BE2C (cell line): ENCODE results near the gene PCDH15.

Experiments used
- DNase-seq: peaks from one replicate; pipeline ENCODE4 v3.0.0-alpha.2; 2020
- H3K27me3 ChIP-seq: fragments of 250-450 bp; sonication (Bioruptor Pico); 2 replicates; pipeline ENCODE4 v1.5.1; 2020; ENCODE audit warnings: mild to moderate bottlenecking
- H3K36me3 ChIP-seq: fragments of 250-450 bp; sonication (Bioruptor Pico); 2 replicates; pipeline ENCODE4 v1.5.1; 2020; ENCODE audit warnings: mild to moderate bottlenecking
- H3K4me1 ChIP-seq: fragments of 250-450 bp; sonication (Bioruptor Pico); 2 replicates; pipeline ENCODE4 v1.5.1; 2020
- H3K4me3 ChIP-seq: 2 replicates; pipeline ENCODE4 v1.5.1; 2011; ENCODE audit warnings: low read depth, low read length
- H3K9me3 ChIP-seq: fragments of 250-450 bp; sonication (Bioruptor Pico); 2 replicates; pipeline ENCODE4 v1.5.1; 2020
- TF ChIP-seq, protein P1 (sequence below): IDR thresholded peaks from 2 replicates; pipeline ENCODE4 v1.5.1; 2012; ENCODE audit warnings: mild to moderate bottlenecking, low read depth, low read length

PCDH15 gene

DNA sequence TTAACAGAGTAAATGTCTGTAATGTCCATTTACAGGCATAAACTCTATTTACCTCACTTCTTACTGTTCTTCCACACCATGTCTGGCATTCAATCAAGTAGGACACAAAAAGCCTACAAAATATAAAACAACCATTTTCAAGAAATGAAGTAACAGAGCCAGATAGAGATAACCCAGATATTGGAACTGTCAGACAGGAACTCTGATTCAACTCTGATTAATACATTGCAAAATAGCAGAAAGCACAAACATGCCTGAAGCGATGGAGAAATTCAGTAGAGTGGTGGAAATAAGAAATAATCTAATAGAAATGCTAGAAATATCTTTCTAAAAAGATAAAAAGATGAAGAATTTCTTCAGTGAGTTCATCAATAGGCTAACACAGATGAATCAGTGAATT, 964.4 kb downstream of the PCDH15 start:
- no peaks in the 10 kb centered on the region for H3K9me3 ChIP-seq
- no peaks in the 10 kb centered on the region for H3K27me3 ChIP-seq
- DNase-seq, result no peak
- TF ChIP-seq, protein P1, sequence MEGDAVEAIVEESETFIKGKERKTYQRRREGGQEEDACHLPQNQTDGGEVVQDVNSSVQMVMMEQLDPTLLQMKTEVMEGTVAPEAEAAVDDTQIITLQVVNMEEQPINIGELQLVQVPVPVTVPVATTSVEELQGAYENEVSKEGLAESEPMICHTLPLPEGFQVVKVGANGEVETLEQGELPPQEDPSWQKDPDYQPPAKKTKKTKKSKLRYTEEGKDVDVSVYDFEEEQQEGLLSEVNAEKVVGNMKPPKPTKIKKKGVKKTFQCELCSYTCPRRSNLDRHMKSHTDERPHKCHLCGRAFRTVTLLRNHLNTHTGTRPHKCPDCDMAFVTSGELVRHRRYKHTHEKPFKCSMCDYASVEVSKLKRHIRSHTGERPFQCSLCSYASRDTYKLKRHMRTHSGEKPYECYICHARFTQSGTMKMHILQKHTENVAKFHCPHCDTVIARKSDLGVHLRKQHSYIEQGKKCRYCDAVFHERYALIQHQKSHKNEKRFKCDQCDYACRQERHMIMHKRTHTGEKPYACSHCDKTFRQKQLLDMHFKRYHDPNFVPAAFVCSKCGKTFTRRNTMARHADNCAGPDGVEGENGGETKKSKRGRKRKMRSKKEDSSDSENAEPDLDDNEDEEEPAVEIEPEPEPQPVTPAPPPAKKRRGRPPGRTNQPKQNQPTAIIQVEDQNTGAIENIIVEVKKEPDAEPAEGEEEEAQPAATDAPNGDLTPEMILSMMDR, result no peak
- H3K36me3 ChIP-seq, result no peaks in the 10 kb centered on the region
- H3K4me1 ChIP-seq, result no peaks in the 10 kb centered on the region
- H3K4me3 ChIP-seq, result no peak overlapping the region

DNA sequence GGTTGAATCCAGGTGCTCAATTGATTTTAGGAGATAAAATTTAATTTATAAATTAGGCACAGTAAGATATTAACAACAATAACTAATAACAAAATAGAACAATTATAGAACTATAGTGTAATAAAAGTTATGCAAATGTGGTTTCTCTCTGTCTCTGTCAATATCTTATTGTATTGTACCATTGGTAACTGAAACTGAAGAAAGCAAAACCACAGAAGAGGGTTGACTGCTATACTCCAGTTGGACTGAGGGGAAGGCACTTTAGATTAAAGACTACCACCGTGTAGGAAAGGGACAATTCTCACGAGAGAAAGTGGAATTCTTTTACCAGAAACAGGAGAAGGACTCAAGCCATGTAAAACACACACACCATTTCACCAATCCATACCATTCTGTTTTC, 967.1 kb downstream of the PCDH15 start:
- DNase-seq, result no peak

DNA sequence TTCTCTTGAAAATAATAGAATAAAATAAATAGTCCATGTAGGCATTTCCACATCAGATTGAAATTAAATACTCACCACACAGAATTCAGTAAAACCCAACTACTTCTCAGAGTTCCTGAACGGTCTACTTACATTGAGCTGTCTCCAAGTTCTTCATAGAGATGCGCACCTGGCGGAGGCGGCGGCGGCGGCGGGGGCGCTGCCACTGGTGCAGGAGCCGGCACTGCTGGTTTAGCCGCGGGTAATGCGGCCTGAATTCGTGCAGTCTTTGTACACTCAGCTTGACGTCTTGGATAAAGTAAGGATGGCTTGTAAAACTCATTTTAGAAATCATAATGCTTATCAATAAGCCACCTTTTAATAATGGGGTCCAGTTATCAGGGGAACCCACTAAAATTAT, 973.8 kb downstream of the PCDH15 start:
- Histone ChIP-seq H3K9me3 (no peaks in the 10 kb centered on the region), H3K4me1 (no peaks in the 10 kb centered on the region), H3K36me3 (no peaks in the 10 kb centered on the region), H3K27me3 (no peaks in the 10 kb centered on the region), H3K4me3 (no peak overlapping the region)
- TF ChIP-seq, protein P1, result no peak
- no peak for DNase-seq

More for the DNA sequence above, 967.1 kb downstream of the PCDH15 start:
- no peaks in the 10 kb centered on the region for H3K4me1 ChIP-seq
- TF ChIP-seq, protein P1, result no peak
- no peaks in the 10 kb centered on the region for H3K9me3 ChIP-seq
- H3K27me3 ChIP-seq, result no peaks in the 10 kb centered on the region
- no peaks in the 10 kb centered on the region for H3K36me3 ChIP-seq
- no peak overlapping the region for H3K4me3 ChIP-seq

DNA sequence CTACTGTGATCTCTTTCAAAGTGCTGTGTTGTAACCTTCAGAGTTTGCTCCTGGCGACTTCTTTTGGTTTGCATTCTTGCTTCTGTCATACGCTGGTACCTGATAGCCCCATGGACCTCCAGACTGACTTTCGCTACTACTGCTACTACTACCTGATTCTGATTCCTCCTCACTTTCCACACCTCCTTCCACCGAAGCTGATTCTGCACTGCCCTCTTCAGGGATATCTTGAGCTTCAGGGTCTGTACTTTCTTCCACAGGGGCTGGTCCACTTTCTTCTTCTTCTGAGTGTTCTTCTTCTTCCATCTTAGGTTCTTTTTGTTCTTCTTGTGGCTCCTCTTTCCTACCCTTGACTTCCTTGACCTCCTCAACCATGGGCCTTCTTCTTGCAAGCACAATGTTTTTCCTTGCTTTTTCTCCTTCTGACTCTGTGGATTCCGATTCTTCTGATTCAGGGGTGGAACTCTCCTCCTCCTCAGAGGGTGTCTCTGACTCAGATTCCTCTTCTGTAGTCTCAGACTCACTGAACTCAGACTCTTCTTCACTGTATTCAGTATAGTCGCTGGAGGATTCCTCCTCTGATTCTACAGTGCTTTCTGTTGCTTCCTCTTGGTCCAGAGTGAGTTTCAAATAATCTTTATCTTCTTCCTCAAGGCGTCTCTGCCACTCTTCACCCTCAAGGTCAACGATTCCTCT, 992.2 kb downstream of the PCDH15 start:
- no peaks in the 10 kb centered on the region for H3K27me3 ChIP-seq
- H3K4me3 ChIP-seq, result no peak overlapping the region
- no peaks in the 10 kb centered on the region for H3K4me1 ChIP-seq
- TF ChIP-seq, protein P1, result peak; percentile 14; the same call in 1 of the 2 replicates
- no peaks in the 10 kb centered on the region for H3K9me3 ChIP-seq
- no peak for DNase-seq
- no peaks in the 10 kb centered on the region for H3K36me3 ChIP-seq

DNA sequence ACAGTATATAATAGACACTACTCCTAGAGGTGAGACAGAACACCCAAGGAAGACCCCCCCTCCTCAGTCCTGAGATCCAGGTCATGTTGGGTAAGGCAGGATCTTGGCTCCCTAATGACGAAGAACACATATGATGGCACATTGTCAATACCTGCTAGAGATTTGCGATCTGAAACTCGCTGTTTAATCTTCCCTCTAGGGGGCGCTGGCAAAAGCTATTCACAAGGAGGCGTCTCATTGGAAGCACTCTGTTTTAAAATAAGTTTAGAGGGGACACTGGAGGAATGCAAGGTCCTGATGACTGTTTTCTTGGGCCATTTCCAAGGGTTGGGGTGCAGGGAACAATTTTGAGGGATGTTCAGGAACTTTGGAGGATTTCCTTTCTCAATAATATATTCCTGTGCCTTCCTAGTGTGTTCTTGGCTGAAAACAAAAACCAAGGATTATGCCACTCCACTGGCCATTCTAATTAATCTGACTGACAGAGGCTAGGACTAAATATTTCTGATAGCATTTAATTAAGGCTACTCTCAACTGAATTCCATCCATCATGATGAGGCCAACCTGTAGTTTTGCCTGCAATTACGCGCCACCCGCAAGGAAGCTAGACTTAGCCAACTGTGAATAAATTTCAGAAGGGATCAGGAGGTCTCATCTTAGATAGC, 1014.7 kb downstream of the PCDH15 start:
- H3K36me3 ChIP-seq, result no peaks in the 10 kb centered on the region
- H3K9me3 ChIP-seq, result no peaks in the 10 kb centered on the region
- no peaks in the 10 kb centered on the region for H3K4me1 ChIP-seq
- peak; percentile 13 for DNase-seq
- no peaks in the 10 kb centered on the region for H3K27me3 ChIP-seq
- no peak overlapping the region for H3K4me3 ChIP-seq
- TF ChIP-seq, protein P1, result peak; percentile 56

DNA sequence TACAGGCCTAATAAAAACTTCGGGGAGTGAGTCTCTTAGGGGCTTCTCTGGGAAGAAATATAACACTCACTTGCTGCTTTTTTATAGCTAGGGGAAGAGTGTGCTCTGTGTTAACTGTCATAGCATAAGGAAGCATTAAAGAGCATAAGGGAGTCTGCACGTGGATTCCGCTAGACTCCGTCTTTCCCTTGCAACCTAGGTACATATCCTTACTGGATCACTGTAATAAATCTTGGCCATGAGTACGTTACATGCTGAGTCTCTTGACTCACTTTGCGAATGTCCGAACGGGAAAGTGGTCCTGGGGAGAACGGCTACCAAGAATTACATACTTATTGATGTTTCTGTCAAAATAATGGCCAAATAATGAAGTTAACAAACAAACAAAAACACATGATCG, 1029.3 kb downstream of the PCDH15 start:
- no peaks in the 10 kb centered on the region for H3K4me1 ChIP-seq
- H3K4me3 ChIP-seq, result no peak overlapping the region
- DNase-seq, result no peak
- H3K9me3 ChIP-seq, result no peaks in the 10 kb centered on the region
- H3K27me3 ChIP-seq, result no peaks in the 10 kb centered on the region
- TF ChIP-seq, protein P1, result no peak
- no peaks in the 10 kb centered on the region for H3K36me3 ChIP-seq
